Renal pelvis (tissue), 12 donors: ENCODE results near the gene RAB8A. TPM values are rescaled to one million over a fixed set of nuclear protein-coding genes. Genes with fewer than 3 reads are reported as not detected.

Experiments
- DNase-seq: peaks from one replicate; pipeline ENCODE4 v3.0.0-alpha.2; 2013
- long read RNA-seq, 16 experiments: transcript quantifications; one replicate each; lab custom pipeline, GENCODE V29; 2026
- polyA plus RNA-seq, 3 donors: library from polyadenylated mRNA; unstranded; fragments of 120-200 nt; gene quantifications; one replicate each; pipeline ENCODE4 v1.2.1, GENCODE V29; 2013; ENCODE audit not compliant: insufficient read length in 3 of 3

Gene RAB8A
- 10 to 100 TPM; 69.8 to 92.8 (median 89.6) TPM for polyA plus RNA-seq
- long read RNA-seq, donor 1, transcript RAB8A-201 (8 exons, 2,827 nt) = major isoform, 37 of 42 reads
- long read RNA-seq, donor 1, partial matches to known transcripts = 0 of 42 reads
- long read RNA-seq, donor 1, other reads (novel, unspliced or antisense) = 0 of 42 reads
- long read RNA-seq, donor 2, transcript RAB8A-201 (8 exons, 2,827 nt) = major isoform, 41 of 48 reads
- long read RNA-seq, donor 2, partial matches to known transcripts = 5 of 48 reads
- long read RNA-seq, donor 2, other reads (novel, unspliced or antisense) = 0 of 48 reads
- long read RNA-seq, donor 3, transcript RAB8A-201 (8 exons, 2,827 nt) = major isoform, 28 of 31 reads
- long read RNA-seq, donor 3, partial matches to known transcripts = 0 of 31 reads
- long read RNA-seq, donor 3, other reads (novel, unspliced or antisense) = 0 of 31 reads
- long read RNA-seq, donor 4, transcript RAB8A-201 (8 exons, 2,827 nt) = major isoform, 46 of 46 reads
- long read RNA-seq, donor 4, partial matches to known transcripts = 0 of 46 reads
- long read RNA-seq, donor 4, other reads (novel, unspliced or antisense) = 0 of 46 reads
- long read RNA-seq, donor 5, transcript RAB8A-201 (8 exons, 2,827 nt) = major isoform, 14 of 14 reads
- long read RNA-seq, donor 5, partial matches to known transcripts = 0 of 14 reads
- long read RNA-seq, donor 5, other reads (novel, unspliced or antisense) = 0 of 14 reads
- long read RNA-seq, donor 6, transcript RAB8A-201 (8 exons, 2,827 nt) = major isoform, 41 of 41 reads
- long read RNA-seq, donor 6, partial matches to known transcripts = 0 of 41 reads
- long read RNA-seq, donor 6, other reads (novel, unspliced or antisense) = 0 of 41 reads
- long read RNA-seq, donor 7, transcript RAB8A-201 (8 exons, 2,827 nt) = major isoform, 28 of 31 reads
- long read RNA-seq, donor 7, partial matches to known transcripts = 0 of 31 reads
- long read RNA-seq, donor 7, other reads (novel, unspliced or antisense) = 0 of 31 reads
- long read RNA-seq, donor 8, transcript RAB8A-201 (8 exons, 2,827 nt) = major isoform, 13 of 15 reads
- long read RNA-seq, donor 8, partial matches to known transcripts = 0 of 15 reads
- long read RNA-seq, donor 8, other reads (novel, unspliced or antisense) = 0 of 15 reads
- long read RNA-seq, donor 9, transcript RAB8A-201 (8 exons, 2,827 nt) = major isoform, 44 of 46 reads
- long read RNA-seq, donor 9, partial matches to known transcripts = 0 of 46 reads
- long read RNA-seq, donor 9, other reads (novel, unspliced or antisense) = 0 of 46 reads
- long read RNA-seq, donor 10, transcript RAB8A-201 (8 exons, 2,827 nt) = major isoform, 30 of 39 reads
- long read RNA-seq, donor 10, partial matches to known transcripts = 7 of 39 reads
- long read RNA-seq, donor 10, other reads (novel, unspliced or antisense) = 0 of 39 reads
- long read RNA-seq, donor 11, transcript RAB8A-201 (8 exons, 2,827 nt) = major isoform, 27 of 27 reads
- long read RNA-seq, donor 11, partial matches to known transcripts = 0 of 27 reads
- long read RNA-seq, donor 11, other reads (novel, unspliced or antisense) = 0 of 27 reads
- long read RNA-seq, donor 12, transcript RAB8A-201 (8 exons, 2,827 nt) = major isoform, 52 of 61 reads
- long read RNA-seq, donor 12, partial matches to known transcripts = 7 of 61 reads
- long read RNA-seq, donor 12, other reads (novel, unspliced or antisense) = 0 of 61 reads
- long read RNA-seq, donor 13, transcript RAB8A-201 (8 exons, 2,827 nt) = major isoform, 18 of 34 reads
- long read RNA-seq, donor 13, partial matches to known transcripts = 16 of 34 reads
- long read RNA-seq, donor 13, other reads (novel, unspliced or antisense) = 0 of 34 reads
- long read RNA-seq, donor 14 = 0 reads
- long read RNA-seq, donor 15 = 0 reads
- long read RNA-seq, donor 16, transcript RAB8A-201 (8 exons, 2,827 nt) = major isoform, 37 of 71 reads
- long read RNA-seq, donor 16, partial matches to known transcripts = 34 of 71 reads
- long read RNA-seq, donor 16, other reads (novel, unspliced or antisense) = 0 of 71 reads

- DNase-seq = peak; percentile 99
Measured at GRCh38 chr19:16111160-16111908, at the start of gene RAB8A. Gene RAB8A (plus strand): TSS chr19:16111889. CDS start chr19:16111902, 13 bp downstream.

DNA sequence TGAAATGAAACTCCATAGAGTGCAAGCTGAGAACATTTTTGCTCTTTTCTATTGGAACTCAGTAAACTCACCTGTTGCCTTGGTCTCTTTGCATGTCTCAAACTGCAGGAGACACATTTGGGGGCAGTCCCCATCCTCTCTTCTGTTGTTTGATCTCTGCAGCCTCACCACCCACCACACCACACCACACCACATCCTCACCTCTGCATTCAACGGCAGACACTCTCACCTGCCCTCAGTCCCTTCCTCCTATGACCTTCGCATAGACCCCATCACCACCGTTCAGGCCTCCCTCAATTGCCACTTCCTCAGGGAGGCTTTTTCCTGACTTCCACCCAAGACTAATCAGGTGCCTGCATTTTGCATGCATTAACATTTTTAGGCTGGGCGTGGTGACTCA is 49.7 kb upstream of the RAB8A start:
- no peak for DNase-seq

DNA sequence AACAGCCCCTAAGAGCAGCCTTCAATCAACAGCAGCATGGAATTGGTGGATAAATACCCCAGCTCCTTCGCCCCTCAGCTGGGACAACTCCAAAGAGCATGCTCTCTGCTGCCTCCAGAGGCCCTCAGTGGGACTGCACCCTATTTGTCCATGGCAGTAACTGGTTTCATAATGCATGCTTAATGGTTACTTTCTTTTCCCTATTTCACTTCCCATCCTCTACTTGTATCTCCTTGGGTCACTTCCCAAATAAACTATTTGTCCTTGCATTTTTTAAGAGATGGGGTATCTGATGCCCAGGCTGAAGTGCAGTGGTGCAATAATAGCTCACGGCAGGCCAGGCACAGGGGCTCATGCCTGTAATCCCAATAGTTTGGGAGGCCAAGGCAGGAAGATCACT is 48.9 kb upstream of the RAB8A start:
- DNase-seq = no peak

GRCh38 chr19:16064209-16064889 is 47.3 kb upstream of the RAB8A start:
- no peak for DNase-seq

DNA sequence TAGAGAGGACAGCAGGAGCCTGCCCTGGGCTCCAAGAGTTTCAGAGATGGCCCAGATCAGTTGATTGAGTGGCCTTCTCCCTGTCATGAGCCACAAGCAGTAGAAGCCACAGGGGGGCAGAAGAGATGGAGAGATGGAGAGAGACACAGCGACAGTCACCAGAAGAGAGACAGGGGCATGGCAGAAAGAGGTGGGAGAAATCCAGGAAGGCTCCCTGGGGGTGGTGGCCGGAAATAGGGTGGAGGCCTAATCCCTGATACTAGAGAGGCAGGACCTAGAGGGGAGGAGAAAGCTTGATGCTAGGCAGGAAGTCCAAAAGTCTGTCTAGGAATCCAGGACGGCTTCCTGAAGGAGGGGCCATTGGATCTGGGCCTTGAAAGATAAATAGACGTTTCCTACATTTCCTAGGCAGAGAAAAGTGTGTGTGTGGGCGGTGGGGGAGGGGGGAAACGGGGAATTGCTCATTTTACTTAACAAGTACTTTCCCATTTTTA is 45.0 kb upstream of the RAB8A start:
- no peak for DNase-seq

DNA sequence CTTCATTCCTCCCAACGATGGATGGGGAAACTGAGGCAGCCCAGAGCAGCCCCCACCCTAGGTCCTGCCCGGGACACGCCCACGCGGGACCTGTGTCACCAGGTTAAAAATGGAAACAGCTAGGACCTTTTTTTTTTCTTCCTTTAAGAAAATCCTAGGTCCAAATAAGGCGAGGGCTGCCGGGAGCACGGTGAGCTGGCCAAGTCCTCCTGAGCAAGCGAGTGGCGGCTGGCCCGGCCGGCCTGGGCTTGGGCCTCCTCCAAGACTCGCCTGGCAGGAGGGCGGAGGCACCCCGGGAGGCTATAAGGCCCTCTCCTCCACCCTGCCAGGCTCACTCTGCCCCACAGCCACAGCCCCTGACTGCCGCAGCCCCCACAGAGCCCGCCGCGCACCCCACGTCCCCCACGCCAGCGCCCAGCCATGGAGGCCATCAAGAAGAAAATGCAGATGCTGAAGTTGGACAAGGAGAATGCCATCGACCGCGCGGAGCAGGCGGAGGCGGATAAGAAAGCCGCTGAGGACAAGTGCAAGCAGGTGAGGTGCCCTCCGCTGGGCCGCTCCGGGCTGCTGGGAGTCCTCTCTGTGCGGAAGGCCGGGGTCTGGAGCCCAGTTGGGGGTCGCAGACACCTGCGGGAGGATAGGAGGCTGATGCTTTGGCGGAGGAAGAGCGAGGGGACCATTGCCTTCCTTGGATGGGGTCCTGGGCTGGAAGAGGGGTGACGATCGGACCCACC is 44.3 kb upstream of the RAB8A start:
- no peak for DNase-seq

DNA sequence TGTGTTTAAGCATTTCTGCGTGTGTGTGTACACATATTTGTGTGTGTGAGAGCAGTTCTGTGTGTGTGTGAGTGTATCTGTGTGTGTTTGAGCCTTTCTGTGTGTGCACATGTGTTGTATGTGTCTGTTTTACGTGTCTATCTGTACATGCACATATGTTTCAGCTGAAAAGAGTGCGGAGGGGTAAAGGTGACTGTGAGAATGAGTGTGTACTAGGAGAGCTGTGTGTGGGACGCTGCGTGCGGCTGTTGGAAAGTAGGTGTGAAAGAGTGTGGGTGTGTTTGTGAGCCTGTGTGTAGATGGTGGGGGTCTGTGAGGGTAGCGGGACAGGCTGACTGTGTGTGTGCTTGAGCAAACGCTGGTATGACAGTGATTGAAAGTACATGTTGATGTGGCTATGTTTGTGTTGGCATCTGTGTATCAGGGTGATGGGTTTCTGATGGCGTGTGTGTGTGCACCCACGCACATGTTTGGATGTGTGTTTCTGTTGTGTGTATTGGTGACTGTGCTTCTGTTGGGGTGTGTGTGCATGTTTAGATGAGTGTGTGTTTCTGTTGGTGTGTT is 42.9 kb upstream of the RAB8A start:
- no peak for DNase-seq

DNA sequence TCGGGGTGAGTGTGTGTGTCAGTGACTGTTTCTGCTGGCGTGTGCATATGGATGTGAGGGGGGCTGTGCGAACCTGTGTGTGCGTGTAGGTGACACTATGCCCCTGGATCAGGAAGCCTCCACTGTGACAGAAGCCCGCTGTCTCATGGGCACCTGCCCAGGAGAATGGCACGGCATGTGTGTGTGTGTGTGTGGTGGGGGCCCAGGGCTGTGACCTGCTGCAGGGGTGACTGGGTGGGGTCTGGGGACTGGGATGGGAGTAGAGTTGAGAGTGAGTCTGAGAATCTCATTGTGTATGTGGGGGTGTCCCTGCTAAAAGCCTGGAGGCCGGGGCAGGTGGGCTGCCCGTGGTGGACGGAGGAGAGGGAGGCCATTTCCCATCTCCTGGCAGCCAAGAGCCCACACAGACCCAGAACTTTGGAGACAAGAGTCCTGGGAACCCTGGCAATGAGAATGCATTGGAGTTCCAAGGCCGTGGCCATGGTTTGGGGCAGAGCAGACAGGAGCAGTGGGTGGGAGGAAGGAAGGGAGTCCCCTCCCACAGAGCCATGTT is 41.8 kb upstream of the RAB8A start:
- DNase-seq = no peak

DNA sequence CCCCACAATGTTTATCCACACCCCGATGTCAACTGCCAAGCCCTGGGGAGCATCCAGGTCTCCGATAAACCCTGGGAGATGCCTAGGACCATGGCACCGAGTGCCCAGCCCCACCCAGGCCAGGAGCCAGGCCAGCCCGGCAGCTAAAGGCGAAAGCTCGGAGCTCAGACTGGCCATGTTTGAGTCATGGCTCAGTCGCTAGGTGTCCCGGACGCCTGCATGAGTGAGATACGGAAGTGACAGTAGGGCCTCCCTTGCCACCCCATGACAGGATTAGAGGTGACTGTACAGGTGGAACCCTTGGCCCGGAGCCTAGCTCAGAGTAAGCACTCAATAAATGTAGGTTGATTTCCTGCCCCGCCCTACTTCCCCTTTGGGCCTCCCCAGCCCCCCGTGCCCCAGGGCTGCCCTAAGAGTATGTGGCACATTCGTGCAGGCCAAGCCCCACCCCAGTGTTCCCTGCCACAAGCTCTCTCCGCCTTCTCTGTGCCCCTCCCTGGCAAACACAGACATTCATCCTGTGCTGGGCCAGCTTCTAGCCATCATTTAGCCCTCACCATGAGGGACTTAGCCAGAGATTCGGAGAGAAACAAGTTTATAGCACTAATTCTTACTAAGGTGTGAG is 41.2 kb upstream of the RAB8A start:
- no peak for DNase-seq

- DNase-seq = no peak
Measured at GRCh38 chr19:16071072-16071691, 40.5 kb upstream of the RAB8A start.

DNA sequence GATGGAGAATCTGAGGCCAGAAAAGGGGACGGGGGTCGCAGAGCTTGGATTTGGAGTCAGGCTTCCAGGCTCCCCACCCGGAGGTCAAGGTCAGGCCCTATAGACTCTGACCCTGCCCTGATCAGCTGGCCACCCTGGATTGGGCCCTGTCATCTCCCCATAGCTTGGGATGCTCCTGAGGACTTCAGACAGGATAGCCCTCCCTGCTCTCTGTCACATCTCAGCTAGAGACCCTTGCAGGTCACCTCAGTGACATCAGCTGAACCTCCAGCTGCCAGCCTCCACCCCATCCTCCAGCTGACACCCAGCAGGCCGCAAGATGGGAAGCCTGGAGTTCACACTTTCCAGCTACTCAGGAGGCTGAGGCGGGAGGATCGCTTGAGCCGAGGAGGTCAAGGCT is 38.2 kb upstream of the RAB8A start:
- no peak for DNase-seq

DNA sequence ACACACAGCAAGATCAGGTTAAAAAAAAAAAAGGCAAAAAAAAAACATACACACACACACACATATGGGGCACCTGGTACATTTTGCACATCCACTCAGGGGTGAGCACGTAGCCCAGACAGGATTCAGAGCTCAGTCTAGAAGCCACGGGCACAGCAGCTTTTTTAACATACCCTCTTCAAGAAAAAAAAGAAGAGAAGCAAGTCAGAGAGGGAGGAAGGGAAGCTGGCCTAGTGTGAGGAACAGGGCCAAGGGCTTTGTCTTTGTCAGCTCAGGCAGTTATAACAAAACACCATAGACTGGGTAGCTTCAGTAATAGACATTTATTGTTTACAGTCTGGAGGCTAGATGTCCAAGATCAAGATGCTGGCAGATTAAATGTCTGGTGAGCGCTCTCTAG is 37.7 kb upstream of the RAB8A start:
- no peak for DNase-seq

DNA sequence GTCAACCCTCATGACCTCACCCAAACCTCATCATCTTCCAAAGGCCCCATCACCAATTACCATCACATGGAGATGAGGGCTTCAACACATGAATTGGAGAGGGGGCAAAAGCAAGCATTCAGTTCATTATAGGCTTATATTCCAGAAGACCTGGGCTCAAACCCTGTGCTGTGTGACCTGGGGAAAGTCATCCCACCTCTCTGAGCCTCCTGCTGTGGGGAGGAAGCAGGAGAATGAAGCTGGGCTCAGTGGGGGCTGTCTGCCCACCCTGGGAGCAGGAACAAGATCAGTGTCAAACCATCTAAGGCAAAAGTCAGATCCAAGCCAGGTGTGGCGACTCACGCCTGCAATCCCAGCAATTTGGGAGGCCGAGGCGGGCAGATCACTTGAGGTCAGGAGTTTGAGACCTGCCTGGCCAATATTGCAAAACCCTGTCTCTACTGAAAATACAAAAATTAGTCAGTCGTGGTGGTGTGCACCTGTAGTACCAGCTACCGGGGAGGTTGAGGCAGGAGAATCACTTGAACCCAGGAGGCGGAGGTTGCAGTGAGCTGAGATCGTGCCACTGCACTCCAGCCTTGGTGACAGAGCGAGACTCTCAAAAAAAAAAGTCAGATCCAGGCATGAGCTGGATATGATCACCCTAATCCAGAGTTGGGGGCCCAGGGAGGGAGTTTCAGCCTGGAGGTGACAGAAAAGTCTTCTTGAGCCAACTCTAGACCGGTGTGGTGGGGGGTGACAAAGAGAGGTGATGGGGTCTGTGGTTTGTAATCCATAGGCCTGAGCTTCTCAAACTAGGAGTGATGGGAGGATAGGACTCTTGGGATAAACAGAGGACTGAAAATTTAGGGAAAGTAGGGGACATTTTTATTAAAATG is 37.0 kb upstream of the RAB8A start:
- DNase-seq = no peak

DNA sequence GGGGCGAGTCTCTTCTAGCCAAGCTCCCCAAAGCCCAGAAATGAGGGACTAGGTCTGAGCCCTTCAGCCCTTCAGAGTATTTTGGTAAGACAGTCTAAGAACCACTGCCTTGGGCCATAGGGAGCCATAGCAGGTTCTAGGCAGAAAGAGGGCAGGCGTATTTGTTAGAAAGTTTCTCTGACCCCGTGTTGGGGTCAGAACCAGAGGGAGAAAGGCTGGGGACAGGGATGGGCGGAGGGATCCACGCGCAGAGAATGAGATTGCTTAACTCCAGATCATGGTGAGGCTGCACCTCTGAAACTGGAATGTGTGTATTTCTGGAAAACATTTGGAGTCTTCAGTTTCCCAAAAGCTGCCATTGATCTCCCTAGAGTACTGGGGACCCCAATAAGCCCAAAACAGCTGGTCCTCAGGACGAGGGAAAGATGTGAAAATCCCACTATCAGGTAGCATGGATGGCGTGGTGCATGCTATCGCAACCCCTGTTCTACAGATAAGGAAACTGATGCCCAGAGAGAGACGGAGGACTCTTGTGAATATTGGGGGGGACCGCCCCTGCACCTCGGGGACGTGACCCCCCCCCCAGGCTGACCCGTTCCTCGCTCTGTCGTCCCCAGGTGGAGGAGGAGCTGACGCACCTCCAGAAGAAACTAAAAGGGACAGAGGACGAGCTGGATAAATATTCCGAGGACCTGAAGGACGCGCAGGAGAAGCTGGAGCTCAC is 36.1 kb upstream of the RAB8A start:
- no peak for DNase-seq
